ENCODE data around the gene HSPA2. TPM values are rescaled to one million over a fixed set of nuclear protein-coding genes. Genes with fewer than 3 reads are reported as not detected.

Gene HSPA2
- total and polyA plus RNA-seq, 7 donors = 28.7 to 172 (median 80.3) TPM

DNA sequence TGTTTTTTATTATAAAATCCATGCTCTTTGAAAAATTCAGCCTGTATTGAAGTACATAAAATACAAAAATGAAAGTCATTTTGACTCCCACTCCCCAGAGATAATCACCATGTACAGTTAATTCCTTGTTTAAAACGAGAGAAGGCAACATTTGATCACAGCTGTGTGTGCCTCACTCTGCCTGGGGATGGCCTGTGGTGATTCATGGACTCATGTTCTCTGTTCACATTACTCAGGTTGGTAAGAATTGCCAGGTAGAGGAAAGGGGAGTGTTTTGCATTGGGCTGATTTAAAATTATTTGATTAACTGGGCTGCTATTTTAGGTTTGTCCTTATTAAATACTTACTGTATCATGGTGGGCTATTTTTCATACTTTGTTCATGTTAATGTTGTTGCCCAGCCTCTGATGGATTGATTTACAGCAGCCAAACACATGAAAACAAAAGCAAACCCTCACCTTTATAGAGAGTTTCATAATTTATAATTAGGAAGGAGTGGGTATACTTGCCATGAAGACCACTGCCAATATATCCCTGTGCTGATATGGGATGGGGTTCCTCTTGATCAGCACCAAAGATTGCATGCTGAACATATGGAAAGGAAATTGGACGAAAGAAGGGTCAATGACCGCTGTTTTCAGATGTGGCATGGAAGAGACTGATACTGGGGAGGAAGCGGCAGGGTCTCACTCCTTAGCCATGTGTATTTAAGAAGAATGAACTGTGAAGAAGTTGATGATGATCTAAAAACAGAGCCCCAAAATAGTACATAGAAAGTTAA lies 33.0 kb upstream of the HSPA2 start:
- peak overlapping the region in 1 of 4 donors; percentile 15 for H3K27ac ChIP-seq
- DNase-seq = no peak
- no peaks in the 10 kb centered on the region for H3K27me3 ChIP-seq
- H3K4me1 ChIP-seq = peaks cover 0 to 62% (median 47%) of the 10 kb centered on the region in 4 donors
- TF ChIP-seq POLR2A (IDR thresholded peaks at IDR 0.05) = no peak
- TF ChIP-seq POLR2AphosphoS5 (IDR thresholded peaks at IDR 0.05) = no peak
- TF ChIP-seq EP300 (IDR thresholded peaks at IDR 0.05) = no peak
- TF ChIP-seq, protein P1, sequence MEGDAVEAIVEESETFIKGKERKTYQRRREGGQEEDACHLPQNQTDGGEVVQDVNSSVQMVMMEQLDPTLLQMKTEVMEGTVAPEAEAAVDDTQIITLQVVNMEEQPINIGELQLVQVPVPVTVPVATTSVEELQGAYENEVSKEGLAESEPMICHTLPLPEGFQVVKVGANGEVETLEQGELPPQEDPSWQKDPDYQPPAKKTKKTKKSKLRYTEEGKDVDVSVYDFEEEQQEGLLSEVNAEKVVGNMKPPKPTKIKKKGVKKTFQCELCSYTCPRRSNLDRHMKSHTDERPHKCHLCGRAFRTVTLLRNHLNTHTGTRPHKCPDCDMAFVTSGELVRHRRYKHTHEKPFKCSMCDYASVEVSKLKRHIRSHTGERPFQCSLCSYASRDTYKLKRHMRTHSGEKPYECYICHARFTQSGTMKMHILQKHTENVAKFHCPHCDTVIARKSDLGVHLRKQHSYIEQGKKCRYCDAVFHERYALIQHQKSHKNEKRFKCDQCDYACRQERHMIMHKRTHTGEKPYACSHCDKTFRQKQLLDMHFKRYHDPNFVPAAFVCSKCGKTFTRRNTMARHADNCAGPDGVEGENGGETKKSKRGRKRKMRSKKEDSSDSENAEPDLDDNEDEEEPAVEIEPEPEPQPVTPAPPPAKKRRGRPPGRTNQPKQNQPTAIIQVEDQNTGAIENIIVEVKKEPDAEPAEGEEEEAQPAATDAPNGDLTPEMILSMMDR (IDR thresholded peaks at IDR 0.05) = no peak
- intact Hi-C loops (cut with DNase I) = no loop called here
- H3K4me3 ChIP-seq = no peak overlapping the region
- no peaks in the 10 kb centered on the region for H3K9me3 ChIP-seq
- 60 to 74% methylated on average over 4 of the region's 4 CpGs for WGBS, 2 donors
- no peaks in the 10 kb centered on the region for H3K36me3 ChIP-seq

DNA sequence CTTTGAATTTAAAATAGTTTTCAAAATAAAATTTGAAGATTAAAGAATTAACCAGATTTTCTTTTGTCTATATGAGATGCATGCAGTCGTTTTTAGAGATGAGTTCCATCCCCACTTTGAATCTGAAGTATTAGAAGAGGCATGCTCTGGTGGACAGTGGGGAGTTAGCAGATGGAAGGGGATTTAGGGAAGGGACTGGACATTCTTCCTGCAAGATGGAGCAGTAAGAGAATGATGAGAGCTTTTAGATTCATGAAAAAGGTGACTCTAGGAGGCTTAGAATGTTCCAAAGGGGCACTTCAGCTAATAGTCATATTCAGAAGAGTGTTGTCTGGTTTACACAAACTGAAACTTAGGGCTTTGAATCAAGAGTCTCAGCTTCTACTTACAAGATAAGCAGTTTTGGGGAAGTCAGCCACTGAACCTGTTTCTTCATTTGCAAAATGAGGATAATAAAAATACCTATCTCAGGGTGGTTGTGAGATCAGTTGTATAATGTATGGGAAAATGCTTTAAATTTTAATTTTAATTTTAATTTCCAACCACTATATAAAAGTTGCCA lies 32.2 kb upstream of the HSPA2 start:
- TF ChIP-seq, protein P1 (IDR thresholded peaks at IDR 0.05) = no peak
- TF ChIP-seq POLR2AphosphoS5 (IDR thresholded peaks at IDR 0.05) (no peak), POLR2A (IDR thresholded peaks at IDR 0.05) (no peak), EP300 (IDR thresholded peaks at IDR 0.05) (no peak)
- H3K4me1 ChIP-seq = peaks cover 0 to 63% (median 47%) of the 10 kb centered on the region in 4 donors
- H3K4me3 ChIP-seq = no peak overlapping the region
- H3K27ac ChIP-seq = no peak overlapping the region
- H3K27me3 ChIP-seq = no peaks in the 10 kb centered on the region
- 28 to 47% methylated on average over 1 of the region's 1 CpG for WGBS, 2 donors
- no peaks in the 10 kb centered on the region for H3K36me3 ChIP-seq
- DNase-seq = no peak
- H3K9me3 ChIP-seq = no peaks in the 10 kb centered on the region
- intact Hi-C loops (cut with DNase I) = no loop called here

DNA sequence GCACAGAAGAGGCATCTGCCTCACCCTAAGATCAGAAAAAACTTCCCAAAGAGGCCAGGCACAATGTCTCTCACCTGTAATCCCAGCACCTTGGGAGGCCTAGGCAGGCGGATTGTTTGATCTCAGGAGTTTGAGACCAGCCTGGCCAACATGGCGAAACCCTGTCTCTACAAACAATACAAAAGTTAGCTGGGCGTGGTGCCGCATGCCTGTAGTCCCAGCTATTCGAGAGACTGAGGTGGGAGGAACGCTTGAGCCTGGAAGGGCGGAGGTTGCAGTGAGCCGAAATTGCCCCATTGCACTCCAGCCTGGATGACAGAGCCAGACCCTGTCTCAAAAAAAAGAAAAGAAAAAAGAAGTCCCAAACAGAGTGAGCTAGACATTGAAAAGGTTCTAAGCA lies 31.5 kb upstream of the HSPA2 start:
- TF ChIP-seq, protein P1 (IDR thresholded peaks at IDR 0.05) = no peak
- TF ChIP-seq POLR2A (IDR thresholded peaks at IDR 0.05) (no peak), EP300 (IDR thresholded peaks at IDR 0.05) (no peak), POLR2AphosphoS5 (IDR thresholded peaks at IDR 0.05) (no peak)
- H3K36me3 ChIP-seq = no peaks in the 10 kb centered on the region
- H3K27me3 ChIP-seq = no peaks in the 10 kb centered on the region
- H3K4me3 ChIP-seq = no peak overlapping the region
- no peak overlapping the region for H3K27ac ChIP-seq
- intact Hi-C loops (cut with DNase I) = no loop called here
- WGBS, 2 donors = 52 to 86% methylated on average over 8 of the region's 8 CpGs
- H3K9me3 ChIP-seq = no peaks in the 10 kb centered on the region
- DNase-seq = no peak
- peaks cover 0 to 66% (median 47%) of the 10 kb centered on the region in 4 donors for H3K4me1 ChIP-seq

DNA sequence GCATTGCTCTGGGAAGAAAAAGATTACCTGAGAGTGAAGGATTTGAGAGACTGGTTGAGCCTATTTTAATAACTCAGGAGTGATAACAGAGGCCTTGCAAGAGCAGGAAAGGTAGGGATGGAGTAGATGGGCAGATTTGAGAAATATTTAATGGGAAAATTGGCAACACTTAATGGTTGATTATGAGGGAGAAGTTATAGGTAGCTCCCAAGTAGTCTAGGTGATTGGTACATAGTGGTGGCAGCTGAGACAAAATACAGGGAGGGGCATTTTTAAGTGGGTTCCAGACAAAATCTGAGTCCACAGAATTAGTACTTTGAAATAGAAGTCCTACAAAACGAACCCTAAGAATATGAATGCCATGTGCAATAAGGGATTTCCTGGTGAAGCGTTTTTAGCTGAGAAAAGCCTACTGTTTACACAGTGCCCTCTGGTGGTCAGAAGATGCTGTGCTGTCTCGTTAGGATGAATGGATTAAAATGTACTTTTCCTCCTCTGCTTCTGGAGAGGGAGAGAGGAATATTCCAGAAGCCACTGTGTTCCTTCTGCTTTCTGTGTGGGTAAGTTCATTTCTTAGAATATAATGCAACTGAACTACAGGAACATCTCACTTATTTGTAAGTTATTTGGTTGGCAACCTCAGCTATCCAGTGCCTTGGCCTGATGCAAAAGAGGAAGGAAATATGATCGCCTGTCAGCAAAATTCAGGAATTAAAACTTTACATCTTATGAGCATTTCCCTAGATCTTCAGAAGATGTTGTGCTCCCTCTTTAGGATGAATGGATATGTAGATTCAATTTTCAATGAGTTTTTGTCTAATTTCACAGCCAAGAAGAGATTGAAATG lies 29.5 kb upstream of the HSPA2 start:
- peak; percentile 80 for DNase-seq
- Histone ChIP-seq H3K4me1 (peaks cover 0 to 77% (median 52%) of the 10 kb centered on the region in 4 donors), H3K27ac (peak overlapping the region in 3 of 4 donors; percentile 12 to 54 (median 42))

More for the DNA sequence above, 29.5 kb upstream of the HSPA2 start:
- Histone ChIP-seq H3K27me3 (no peaks in the 10 kb centered on the region), H3K9me3 (no peaks in the 10 kb centered on the region), H3K4me3 (no peak overlapping the region), H3K36me3 (no peaks in the 10 kb centered on the region)
- no peak for TF ChIP-seq EP300 (IDR thresholded peaks at IDR 0.05)
- TF ChIP-seq, protein P1 (IDR thresholded peaks at IDR 0.05) = peak; percentile 26 to 92 (median 82)
- WGBS, 2 donors = 12 to 20% methylated on average over 4 of the region's 4 CpGs
- intact Hi-C loops (cut with DNase I) = loop anchor here (1.0 to 10.0 kb wide), 2 partner anchors 81 to 254 kb away; no protein-coding TSS in a partner anchor

Data from sigmoid colon (tissue), 7 donors.